KMS-11 (cell line): Measurements from ENCODE around the gene TMEM129.

ENCODE experiments used
- H2AFZ ChIP-seq: fragments of 200-600 bp; sonication (generic); 2 replicates; pipeline ENCODE4 v1.6.1; 2016; ENCODE audit warnings: antibody characterized with exemption, mixed run types, low read depth
- H3K27ac ChIP-seq: fragments of 200-600 bp; sonication (generic); 2 replicates; pipeline ENCODE4 v1.6.1; 2016; ENCODE audit warnings: mild to moderate bottlenecking, mixed run types
- H3K27me3 ChIP-seq: fragments of 200-600 bp; sonication (generic); 2 replicates; pipeline ENCODE4 v1.6.1; 2017; ENCODE audit warnings: mild to moderate bottlenecking, low read depth, mixed run types, moderate library complexity; ENCODE audit not compliant: insufficient read depth
- H3K36me3 ChIP-seq: fragments of 200-600 bp; sonication (generic); 2 replicates; pipeline ENCODE4 v1.6.1; 2017; ENCODE audit warnings: mild to moderate bottlenecking, mixed run types; ENCODE audit not compliant: insufficient read depth
- H3K4me1 ChIP-seq: fragments of 200-600 bp; sonication (generic); 2 replicates; pipeline ENCODE4 v1.6.1; 2016; ENCODE audit warnings: mild to moderate bottlenecking, low read depth, mixed run types; ENCODE audit not compliant: poor library complexity, severe bottlenecking
- H3K4me2 ChIP-seq: fragments of 200-600 bp; sonication (generic); 2 replicates; pipeline ENCODE4 v1.7.0; 2016; ENCODE audit warnings: mild to moderate bottlenecking, mixed run types
- H3K4me3 ChIP-seq: fragments of 200-600 bp; sonication (generic); IDR thresholded peaks from 2 replicates; pipeline ENCODE4 v1.6.1; 2017; ENCODE audit warnings: low read depth, low read length, mixed read lengths; ENCODE audit not compliant: insufficient read depth
- H3K79me2 ChIP-seq: fragments of 200-600 bp; sonication (generic); 2 replicates; pipeline ENCODE4 v1.6.1; 2016; ENCODE audit warnings: low read depth, mixed run types; ENCODE audit not compliant: insufficient read depth
- H3K9ac ChIP-seq: fragments of 200-600 bp; sonication (generic); 2 replicates; pipeline ENCODE4 v1.6.1; 2016; ENCODE audit warnings: mild to moderate bottlenecking, mixed run types
- H4K20me1 ChIP-seq: fragments of 200-600 bp; sonication (generic); 2 replicates; pipeline ENCODE4 v1.6.1; 2016; ENCODE audit warnings: mild to moderate bottlenecking, mixed run types; ENCODE audit not compliant: insufficient read depth
- TF ChIP-seq, protein P1 (sequence below): fragments of 200-600 bp; sonication (generic); conservative IDR thresholded peaks from 2 replicates; pipeline ENCODE4 v1.6.1; 2017; ENCODE audit warnings: low read depth, mild to moderate bottlenecking, antibody characterized with exemption, low read length, moderate library complexity, mixed read lengths

Gene TMEM129

DNA sequence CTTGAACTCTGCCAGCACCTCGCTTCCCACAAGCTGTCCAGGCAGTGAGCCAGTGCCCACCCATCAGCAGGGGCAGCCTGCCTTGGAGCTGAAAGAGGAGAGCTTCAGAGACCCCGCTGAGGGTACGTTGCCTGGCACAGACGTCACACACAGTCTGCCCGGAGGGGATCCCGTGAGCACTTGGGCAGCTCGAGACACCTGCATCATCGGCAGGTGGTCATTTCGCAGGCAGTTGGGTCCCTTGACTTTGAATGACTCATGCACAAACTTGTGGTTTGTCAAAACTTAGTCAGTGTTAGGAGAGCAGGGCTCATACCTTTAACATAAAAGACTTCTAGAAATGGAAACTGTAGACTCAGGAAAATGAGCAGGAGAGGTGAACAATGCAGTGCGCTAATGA, 10.1 kb upstream of the TMEM129 start:
- Histone ChIP-seq H3K4me2 (peak overlapping the region; percentile 8; the same call in 1 of the 2 replicates), H3K36me3 (no peaks in the 10 kb centered on the region; the same call in 1 of the 2 replicates), H3K9ac (peak overlapping the region; percentile 44; the same call in 1 of the 2 replicates), H3K27me3 (no peaks in the 10 kb centered on the region), H2AFZ (no peak overlapping the region), H3K4me1 (peaks cover 43% of the 10 kb centered on the region), H3K79me2 (peaks cover 21% of the 10 kb centered on the region; the same call in 1 of the 2 replicates), H3K4me3 (no peak overlapping the region), H4K20me1 (no peaks in the 10 kb centered on the region), H3K27ac (peak overlapping the region; percentile 94)
- TF ChIP-seq, protein P1, sequence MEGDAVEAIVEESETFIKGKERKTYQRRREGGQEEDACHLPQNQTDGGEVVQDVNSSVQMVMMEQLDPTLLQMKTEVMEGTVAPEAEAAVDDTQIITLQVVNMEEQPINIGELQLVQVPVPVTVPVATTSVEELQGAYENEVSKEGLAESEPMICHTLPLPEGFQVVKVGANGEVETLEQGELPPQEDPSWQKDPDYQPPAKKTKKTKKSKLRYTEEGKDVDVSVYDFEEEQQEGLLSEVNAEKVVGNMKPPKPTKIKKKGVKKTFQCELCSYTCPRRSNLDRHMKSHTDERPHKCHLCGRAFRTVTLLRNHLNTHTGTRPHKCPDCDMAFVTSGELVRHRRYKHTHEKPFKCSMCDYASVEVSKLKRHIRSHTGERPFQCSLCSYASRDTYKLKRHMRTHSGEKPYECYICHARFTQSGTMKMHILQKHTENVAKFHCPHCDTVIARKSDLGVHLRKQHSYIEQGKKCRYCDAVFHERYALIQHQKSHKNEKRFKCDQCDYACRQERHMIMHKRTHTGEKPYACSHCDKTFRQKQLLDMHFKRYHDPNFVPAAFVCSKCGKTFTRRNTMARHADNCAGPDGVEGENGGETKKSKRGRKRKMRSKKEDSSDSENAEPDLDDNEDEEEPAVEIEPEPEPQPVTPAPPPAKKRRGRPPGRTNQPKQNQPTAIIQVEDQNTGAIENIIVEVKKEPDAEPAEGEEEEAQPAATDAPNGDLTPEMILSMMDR: no peak

GRCh38 chr4:1730532-1731135, 9.5 kb upstream of the TMEM129 start:
- peak overlapping the region; percentile 94 for H3K27ac ChIP-seq
- TF ChIP-seq, protein P1: no peak
- H3K4me3 ChIP-seq: no peak overlapping the region
- H3K27me3 ChIP-seq: no peaks in the 10 kb centered on the region
- peaks cover 24% of the 10 kb centered on the region; the same call in 1 of the 2 replicates for H3K79me2 ChIP-seq
- peaks cover 47% of the 10 kb centered on the region for H3K4me1 ChIP-seq
- no peak overlapping the region for H2AFZ ChIP-seq
- H3K36me3 ChIP-seq: no peaks in the 10 kb centered on the region; the same call in 1 of the 2 replicates
- no peaks in the 10 kb centered on the region for H4K20me1 ChIP-seq
- H3K9ac ChIP-seq: peak overlapping the region; percentile 44; the same call in 1 of the 2 replicates
- H3K4me2 ChIP-seq: peak overlapping the region; percentile 8; the same call in 1 of the 2 replicates

GRCh38 chr4:1728061-1728980, 7.2 kb upstream of the TMEM129 start:
- peaks cover 44% of the 10 kb centered on the region for H3K79me2 ChIP-seq
- H3K9ac ChIP-seq: no peak overlapping the region
- H3K27ac ChIP-seq: no peak overlapping the region; the same call in 1 of the 2 replicates
- no peaks in the 10 kb centered on the region; the same call in 1 of the 2 replicates for H3K36me3 ChIP-seq
- H4K20me1 ChIP-seq: no peaks in the 10 kb centered on the region
- peaks cover 52% of the 10 kb centered on the region for H3K4me1 ChIP-seq
- H2AFZ ChIP-seq: no peak overlapping the region
- H3K27me3 ChIP-seq: no peaks in the 10 kb centered on the region
- TF ChIP-seq, protein P1: no peak
- H3K4me2 ChIP-seq: no peak overlapping the region
- H3K4me3 ChIP-seq: no peak overlapping the region

GRCh38 chr4:1727117-1728031, 6.3 kb upstream of the TMEM129 start:
- H3K27ac ChIP-seq: no peak overlapping the region
- TF ChIP-seq, protein P1: no peak
- H3K79me2 ChIP-seq: peaks cover 46% of the 10 kb centered on the region
- H3K4me3 ChIP-seq: no peak overlapping the region
- no peaks in the 10 kb centered on the region for H3K27me3 ChIP-seq
- peaks cover 52% of the 10 kb centered on the region for H3K4me1 ChIP-seq
- H3K36me3 ChIP-seq: no peaks in the 10 kb centered on the region; the same call in 1 of the 2 replicates
- no peaks in the 10 kb centered on the region for H4K20me1 ChIP-seq
- H3K4me2 ChIP-seq: no peak overlapping the region
- H2AFZ ChIP-seq: no peak overlapping the region
- H3K9ac ChIP-seq: no peak overlapping the region
